IPS-11a (cell line): ENCODE results near the gene WDFY4.

Source experiments
- H3K4me3 ChIP-seq: one replicate; pipeline ENCODE4 v1.5.1; 2013; ENCODE audit warnings: low read depth, low read length, control low read depth

WDFY4 gene

DNA sequence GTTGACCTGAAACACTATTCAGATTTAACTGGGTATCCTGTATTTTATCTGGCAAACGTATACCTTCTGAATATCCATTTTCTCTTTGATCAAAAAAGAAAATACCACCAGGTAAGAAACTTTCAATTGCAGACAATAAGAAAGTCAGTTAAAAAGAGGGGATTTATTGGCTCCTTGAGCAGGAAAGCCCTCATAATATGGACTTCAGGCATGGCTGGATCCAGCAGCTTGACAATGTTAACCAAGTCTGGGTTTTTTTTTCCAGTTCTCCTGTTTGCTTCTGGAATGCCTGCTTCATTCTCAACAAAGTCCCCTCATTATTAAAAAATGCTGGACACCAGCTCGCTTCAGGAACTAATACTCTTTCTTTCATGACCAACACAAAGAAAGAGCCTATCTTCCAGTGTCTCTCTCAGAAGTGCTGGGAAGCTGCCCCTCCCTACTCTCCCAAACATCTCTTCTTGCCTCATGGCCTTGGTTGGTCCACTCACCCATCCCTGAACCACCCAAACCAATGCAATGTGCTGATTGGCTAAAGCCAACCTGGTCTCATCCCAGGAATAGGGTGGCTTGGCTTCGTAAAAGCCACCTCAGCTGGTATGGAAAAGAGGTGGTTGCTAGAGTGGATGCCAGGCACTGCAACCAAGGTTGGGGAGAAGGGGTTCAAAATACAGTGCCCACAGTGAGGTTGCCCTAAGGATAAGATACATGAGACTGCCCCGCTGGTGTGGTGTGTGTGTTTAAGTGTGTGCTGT lies 30.6 kb upstream of the WDFY4 start:
- H3K4me3 ChIP-seq = no peak overlapping the region

DNA sequence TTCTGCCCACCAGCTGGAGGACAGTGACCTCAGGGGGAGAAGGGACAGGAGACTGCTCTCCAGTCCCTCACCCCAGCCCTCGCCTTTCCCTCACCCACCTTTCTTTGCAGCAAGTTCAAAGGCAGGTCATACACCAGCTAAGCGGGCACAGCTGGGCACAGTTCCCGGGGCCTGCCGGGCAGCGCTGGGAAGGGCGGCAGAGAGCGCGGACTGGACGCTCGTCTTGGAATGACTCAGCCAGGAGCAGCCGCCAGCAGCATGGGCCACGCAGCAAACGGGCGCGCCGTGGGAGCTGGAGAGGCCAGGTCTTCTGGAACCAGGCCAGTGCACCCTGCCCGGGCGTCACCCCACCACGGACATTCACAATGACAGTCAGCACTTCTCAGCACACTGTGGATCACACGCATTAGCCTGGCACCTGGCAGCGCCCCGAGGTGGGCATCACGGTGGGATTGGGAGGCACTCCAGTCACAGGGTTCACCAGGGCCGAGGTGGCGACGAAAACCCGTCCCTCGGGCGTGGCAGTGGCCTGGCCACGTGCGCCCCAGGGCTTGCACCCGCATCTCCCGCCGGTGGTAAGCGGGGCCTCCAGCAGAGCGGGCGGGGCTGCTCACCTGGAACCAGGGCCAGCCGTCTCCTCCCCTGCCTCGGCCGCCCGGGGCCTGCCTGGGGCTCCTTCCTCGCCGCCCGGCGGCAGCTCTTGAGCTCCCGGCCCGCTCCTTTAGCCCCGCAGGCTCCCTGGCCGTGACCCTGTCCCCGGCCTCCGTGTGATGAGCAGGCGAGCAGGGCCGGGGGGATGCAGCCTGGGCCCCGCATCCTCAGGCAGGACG lies 29.0 kb upstream of the WDFY4 start:
- H3K4me3 ChIP-seq = peak overlapping the region; percentile 13

- H3K4me3 ChIP-seq = peak overlapping the region; percentile 13
Observed at GRCh38 chr10:48656241-48656913, 28.3 kb upstream of the WDFY4 start.

DNA sequence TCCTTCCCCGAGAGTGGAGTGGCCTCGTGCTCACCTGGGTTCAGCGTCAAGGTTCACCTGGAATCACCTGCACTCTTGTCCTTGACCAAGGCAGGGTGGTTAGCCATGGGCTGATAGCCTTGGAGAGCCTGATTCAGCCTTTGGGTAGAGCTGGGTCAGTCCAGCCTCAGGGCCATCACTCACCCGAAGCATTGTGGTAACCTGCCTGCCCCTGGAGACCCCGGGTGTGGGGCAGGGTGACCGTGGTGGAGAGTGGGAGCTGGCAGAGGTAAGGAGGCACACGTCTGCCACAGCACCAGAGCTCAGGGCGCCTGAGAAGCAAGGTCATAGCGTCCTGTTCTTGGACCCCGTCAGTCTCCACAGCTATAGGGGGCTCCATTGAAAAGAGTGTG lies 27.8 kb upstream of the WDFY4 start:
- no peak overlapping the region for H3K4me3 ChIP-seq

DNA sequence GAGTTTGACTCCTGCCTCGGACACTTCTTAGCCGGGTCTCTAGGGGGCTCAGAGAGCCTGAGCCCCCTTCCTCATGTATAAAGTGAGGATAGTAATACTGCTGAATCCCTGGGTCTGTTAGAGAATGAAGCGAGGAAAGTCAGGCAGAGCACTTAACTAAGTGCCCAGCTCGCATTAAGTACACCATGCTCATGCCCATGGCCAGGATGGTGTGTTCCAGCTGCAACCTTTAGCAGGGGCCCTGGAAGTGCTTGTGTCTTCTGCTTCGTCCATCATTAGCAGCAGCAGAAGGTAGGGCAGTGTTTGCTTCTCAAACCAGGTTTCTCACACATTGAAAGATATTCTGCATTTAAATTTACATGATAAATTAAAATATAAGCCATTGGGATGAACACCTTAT lies 27.3 kb upstream of the WDFY4 start:
- H3K4me3 ChIP-seq = no peak overlapping the region

- H3K4me3 ChIP-seq = no peak overlapping the region
Observed at GRCh38 chr10:48658243-48658974, 26.3 kb upstream of the WDFY4 start.

DNA sequence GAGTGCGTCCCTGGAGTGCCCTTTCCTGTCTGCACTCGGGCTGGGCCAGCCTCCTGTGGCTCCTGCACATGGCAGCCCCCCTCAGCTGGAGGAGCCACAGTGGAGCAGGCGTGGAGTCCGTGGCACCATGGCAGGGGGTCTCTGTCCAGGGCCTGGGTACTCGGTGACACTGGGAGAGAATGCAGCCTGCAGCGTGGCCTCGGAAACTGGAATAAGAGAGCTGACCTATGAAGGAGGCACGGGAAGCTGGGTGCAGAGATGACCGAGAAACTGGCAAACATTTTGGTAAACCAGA lies 25.8 kb upstream of the WDFY4 start:
- no peak overlapping the region for H3K4me3 ChIP-seq

DNA sequence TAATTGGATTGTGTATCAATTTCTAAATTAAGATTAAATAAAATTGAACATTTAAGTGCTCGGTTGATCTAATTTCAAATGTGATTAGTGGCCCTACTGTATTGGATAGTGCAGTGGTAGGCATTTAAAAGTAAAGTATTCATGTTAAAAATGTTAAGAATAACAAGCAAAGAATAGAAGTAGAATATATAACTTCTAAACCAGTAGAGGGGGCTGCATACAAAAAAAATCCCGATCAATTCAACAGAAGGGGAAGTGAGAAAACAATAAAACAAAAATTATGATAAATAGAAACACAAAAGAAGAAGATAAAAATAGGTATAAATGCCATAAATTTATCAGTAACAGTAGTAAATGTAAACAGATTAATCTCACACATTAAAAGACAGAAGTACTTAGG lies 24.9 kb upstream of the WDFY4 start:
- H3K4me3 ChIP-seq = no peak overlapping the region

DNA sequence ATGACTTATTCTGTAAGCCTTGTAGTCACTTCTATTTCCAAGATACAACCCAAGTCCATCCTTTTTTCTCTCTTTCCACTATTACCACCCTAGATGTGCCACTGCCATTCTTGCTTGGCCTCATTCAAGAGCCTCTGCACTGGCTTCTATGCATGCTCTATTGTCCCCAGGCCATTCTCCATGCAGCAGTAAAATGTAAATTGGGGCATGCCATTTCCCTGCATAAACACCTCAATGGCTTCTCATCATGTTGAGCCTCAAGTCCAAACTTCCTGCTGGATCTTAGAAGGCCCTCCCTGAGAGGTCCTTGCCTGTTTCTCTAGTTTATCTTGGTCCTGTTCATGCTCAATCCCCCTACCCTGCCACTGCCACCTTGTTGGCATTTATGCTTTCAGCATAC lies 23.2 kb upstream of the WDFY4 start:
- no peak overlapping the region for H3K4me3 ChIP-seq

DNA sequence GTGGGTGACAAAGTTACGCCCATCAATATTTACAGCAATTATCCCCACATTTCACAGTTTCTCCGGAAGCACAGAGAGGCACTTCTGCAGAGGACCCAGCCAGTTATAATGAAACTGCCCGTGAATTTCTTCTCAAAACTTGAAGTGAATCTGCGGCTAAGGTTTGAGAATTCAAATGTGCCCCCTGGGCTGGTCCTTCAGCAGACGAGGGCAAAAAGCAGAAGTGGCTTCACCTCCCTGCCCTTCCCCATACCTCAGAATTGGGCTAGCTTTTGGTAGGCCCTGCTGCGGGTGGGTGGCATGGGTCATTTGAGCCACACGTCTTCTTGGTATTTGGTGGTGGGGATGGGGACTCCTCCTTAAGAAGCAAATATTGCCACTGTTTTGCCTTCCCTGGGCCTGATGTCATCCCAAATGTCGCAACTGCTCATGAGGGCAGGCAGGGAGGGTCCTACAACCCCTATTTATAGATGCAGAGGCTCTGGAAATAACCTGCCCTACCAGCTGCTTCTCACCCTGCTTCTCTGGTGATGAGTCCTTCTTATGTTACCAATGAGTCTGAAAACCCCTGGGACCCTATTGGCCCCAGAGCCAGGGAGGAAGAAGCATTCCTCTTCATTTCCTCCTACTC lies 16.6 kb upstream of the WDFY4 start:
- no peak overlapping the region for H3K4me3 ChIP-seq

GRCh38 chr10:48670978-48671913 lies 13.4 kb upstream of the WDFY4 start:
- no peak overlapping the region for H3K4me3 ChIP-seq

DNA sequence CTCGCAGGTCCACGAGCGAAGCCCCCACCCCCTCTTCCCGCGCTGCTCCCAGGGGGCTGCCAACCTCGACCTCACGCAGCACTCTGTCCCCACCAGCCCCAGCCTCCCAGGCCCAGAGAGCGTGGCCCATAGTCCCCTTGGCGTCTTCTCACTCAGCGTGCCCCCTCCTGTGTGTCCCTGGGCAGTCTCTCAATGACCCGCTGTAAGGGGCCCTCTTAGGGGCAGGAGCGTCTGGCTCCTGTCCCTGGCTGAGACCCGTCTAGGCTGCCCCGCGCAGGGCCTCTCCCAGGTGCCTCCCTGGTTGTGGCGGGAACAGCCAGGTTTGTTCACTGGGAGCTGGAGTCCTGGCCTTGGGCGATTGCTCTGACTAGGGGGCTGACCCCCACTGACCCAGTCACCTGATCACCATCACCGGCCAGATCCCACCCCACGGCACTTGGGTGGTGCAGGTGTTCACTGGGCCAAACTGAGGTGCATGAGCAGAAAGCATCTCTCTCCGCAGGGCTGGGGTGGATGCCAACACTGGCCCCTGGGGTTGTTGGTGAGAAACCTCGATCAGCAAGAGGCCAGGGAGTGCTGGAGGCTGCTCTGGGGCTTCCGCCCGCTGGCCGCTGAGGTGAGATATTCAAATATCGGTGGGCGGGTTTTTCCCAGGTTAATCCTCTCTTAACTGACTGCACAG lies 12.6 kb upstream of the WDFY4 start:
- H3K4me3 ChIP-seq = no peak overlapping the region

DNA sequence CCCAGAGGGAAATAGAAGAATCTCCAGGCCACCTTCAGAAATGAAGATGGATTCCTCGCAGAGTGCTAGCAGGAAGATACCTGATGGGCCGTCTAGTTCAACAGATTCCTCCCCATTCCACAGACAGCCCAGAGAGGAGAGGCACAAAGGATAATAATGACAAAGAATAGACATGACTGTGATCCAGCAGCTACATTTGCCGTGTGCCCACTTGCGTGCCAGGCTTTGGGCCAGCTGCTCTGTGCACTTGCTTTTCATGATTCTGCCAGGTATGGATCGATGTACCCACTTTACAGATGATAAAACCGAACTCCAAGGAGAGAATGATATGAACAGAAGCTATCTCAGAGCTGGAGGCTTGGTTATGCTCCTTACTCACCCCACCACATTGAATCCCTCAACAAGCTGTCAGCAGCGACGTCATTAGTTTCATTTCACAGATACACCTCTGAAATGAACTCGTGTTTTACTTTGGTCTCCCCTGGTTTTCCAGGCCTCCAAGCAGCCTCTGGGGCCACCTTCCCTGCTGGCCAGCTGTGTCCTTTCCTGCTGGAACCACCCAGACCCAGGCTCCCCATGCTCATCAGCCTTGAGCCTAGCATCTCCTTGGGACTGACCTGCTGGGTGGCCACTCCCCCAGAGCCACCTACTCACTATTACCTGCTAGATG lies 11.9 kb upstream of the WDFY4 start:
- no peak overlapping the region for H3K4me3 ChIP-seq

- no peak overlapping the region for H3K4me3 ChIP-seq
Observed at GRCh38 chr10:48677625-48678024, 7.0 kb upstream of the WDFY4 start.

DNA sequence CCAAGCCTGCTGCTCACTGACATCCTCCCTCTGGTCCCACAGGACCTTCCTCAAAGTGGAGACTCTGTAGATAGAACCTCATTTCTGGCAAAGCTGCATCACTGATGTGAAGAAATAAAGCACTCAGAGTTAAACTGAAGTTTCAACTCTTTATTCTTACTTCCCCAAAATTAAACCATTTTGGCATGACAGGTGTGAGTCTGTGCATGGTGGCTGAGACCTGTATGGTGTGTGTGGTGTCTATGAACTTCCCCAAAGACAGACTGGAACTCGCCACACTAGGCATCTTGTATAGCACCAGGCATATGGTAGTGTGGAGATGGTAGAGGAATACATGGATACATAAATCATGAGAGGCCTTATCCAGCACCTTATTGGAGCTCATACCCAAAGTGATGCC lies 6.6 kb upstream of the WDFY4 start:
- H3K4me3 ChIP-seq = no peak overlapping the region

DNA sequence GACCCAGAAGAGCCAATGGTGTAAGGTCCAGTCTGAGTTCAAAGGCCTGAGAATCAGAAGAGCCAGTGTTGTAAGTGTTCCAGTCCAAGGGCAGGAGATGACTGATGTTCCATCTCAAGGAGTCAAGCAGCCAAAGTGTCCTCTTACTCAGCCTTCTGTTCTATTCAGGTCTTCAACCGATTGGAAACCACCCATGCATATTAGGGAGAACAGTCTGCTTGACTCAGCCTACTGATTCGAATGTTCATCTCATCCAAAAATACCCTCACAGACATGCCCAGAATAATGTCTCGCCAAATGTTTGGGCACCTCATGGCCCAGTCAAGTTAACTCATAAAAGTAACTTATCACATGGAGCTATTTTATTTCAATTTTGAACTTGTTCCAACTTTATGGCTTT lies 2.9 kb upstream of the WDFY4 start:
- no peak overlapping the region for H3K4me3 ChIP-seq

DNA sequence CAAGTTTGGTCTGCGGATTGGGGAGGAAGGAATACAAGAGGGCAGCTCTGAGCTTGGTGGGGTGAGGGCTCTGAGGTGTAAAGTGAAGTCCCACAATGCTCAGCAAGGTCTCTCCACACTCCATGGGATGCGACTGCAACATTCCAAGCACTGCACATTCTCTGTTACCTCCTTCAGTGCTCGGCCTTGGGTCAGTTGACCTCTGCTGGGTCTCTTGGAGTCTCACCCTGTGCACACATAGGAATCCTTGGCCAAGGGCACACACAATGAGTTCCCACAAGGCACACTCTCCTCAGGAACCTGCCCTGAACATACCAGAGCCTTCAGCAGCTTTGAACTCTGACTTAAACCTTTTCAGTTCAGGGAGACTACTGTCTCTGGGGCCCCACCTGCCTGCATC lies 2.4 kb upstream of the WDFY4 start:
- H3K4me3 ChIP-seq = no peak overlapping the region

GRCh38 chr10:48683424-48683823 lies 1.2 kb upstream of the WDFY4 start:
- no peak overlapping the region for H3K4me3 ChIP-seq

- H3K4me3 ChIP-seq = no peak overlapping the region
Observed at GRCh38 chr10:48683868-48684267, 805 bp upstream of the WDFY4 start.
